ENCODE results near the gene TMOD1. TPM values are rescaled to one million over a fixed set of nuclear protein-coding genes. Genes with fewer than 3 reads are reported as not detected.
A peak's percentile ranks its signal among the peaks of the same experiment; 100 is the strongest.

TMOD1 gene
- total and polyA plus RNA-seq, 10 of the 15 experiments (the other 5 are each of a cell fraction or from before 2014, with no cell fraction given): 4.0 to 44.1 (median 15.4) TPM

DNA sequence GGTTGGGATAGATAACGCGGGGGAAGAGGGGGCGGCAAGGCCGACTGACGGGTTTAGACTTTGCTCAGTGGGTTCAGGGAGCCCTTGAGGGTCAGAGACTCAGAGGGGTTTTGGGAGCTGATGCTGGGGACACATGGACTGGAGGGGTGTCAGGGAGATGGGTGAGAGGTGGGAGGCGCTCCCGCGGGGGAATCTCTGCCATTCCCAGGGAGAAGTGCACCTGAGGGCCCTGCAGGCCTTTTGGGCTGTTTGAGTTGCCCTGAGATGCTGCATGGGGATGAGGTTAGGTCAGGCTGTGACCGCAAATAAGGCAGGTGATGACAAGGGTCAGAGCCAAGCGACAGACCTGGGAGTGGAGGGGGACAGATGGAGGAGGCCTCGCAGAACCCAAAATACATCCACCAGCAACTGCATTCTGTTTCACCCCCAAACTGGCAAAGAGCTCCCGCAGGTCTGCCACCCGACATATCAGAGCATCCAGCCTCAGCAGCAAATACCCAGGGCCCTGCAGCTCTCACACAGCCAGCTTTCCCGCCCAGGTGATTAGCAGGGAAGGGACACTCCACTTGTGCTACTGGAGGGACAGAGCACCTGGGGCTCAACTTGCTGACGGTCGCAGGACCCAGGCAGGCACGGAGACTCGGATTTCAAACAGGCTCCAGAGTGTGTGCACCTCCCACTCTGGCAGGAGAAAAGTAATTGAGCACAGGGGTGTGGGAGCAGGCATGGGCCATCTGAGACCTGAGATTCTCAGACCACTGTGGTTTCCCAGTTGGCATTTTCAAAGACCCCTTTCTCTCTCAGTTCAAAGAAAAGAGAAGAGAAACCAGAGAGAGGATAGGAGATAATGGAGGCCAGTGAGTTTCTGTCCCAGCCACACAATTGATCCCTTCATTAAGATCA is 26.4 kb downstream of the TMOD1 start (continued):
- TF ChIP-seq, protein P1, sequence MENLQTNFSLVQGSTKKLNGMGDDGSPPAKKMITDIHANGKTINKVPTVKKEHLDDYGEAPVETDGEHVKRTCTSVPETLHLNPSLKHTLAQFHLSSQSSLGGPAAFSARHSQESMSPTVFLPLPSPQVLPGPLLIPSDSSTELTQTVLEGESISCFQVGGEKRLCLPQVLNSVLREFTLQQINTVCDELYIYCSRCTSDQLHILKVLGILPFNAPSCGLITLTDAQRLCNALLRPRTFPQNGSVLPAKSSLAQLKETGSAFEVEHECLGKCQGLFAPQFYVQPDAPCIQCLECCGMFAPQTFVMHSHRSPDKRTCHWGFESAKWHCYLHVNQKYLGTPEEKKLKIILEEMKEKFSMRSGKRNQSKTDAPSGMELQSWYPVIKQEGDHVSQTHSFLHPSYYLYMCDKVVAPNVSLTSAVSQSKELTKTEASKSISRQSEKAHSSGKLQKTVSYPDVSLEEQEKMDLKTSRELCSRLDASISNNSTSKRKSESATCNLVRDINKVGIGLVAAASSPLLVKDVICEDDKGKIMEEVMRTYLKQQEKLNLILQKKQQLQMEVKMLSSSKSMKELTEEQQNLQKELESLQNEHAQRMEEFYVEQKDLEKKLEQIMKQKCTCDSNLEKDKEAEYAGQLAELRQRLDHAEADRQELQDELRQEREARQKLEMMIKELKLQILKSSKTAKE (IDR thresholded peaks at IDR 0.05; ENCODE audit: low read depth, poor library complexity, severe bottlenecking): no peak
- TF ChIP-seq SMARCA5 (IDR thresholded peaks at IDR 0.05) (no peak), CBX3 (IDR thresholded peaks at IDR 0.05; ENCODE audit: borderline replicate concordance, low read depth) (no peak), CHD1 (IDR thresholded peaks at IDR 0.05; ENCODE audit: low read depth, low read length) (no peak), RAD51 (IDR thresholded peaks at IDR 0.05) (no peak), MXI1 (IDR thresholded peaks at IDR 0.05; ENCODE audit: low read depth, low read length) (no peak), EP300 (IDR thresholded peaks at IDR 0.05; ENCODE audit: borderline replicate concordance in 1 of 2, control insufficient read depth in 1 of 2, low read depth in 2 of 2, low read length in 2 of 2) (peak in 1 of 2 experiments; percentile 56; a peak in 1 of 4 replicates), TBL1XR1 (IDR thresholded peaks at IDR 0.05; ENCODE audit: low read depth, low read length) (0 out of 2 replicates have a peak, but pooled peaks have one; percentile 25), CREB1 (IDR thresholded peaks at IDR 0.05; ENCODE audit: low read depth) (no peak), JUND (IDR thresholded peaks at IDR 0.05; ENCODE audit: low read depth, low read length) (no peak), BCL11A (IDR thresholded peaks at IDR 0.05; ENCODE audit: low read depth, low read length) (no peak), SIX5 (IDR thresholded peaks at IDR 0.05; ENCODE audit: low read depth, low read length, severe bottlenecking) (no peak), ASH2L (IDR thresholded peaks at IDR 0.05; ENCODE audit: borderline replicate concordance, low read depth) (no peak)
- TF ChIP-seq, protein P2, sequence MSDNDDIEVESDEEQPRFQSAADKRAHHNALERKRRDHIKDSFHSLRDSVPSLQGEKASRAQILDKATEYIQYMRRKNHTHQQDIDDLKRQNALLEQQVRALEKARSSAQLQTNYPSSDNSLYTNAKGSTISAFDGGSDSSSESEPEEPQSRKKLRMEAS (IDR thresholded peaks at IDR 0.05; ENCODE audit: low read depth, low read length): no peak
- TF ChIP-seq, protein P3, sequence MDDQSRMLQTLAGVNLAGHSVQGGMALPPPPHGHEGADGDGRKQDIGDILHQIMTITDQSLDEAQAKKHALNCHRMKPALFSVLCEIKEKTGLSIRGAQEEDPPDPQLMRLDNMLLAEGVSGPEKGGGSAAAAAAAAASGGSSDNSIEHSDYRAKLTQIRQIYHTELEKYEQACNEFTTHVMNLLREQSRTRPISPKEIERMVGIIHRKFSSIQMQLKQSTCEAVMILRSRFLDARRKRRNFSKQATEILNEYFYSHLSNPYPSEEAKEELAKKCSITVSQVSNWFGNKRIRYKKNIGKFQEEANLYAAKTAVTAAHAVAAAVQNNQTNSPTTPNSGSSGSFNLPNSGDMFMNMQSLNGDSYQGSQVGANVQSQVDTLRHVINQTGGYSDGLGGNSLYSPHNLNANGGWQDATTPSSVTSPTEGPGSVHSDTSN (IDR thresholded peaks at IDR 0.05; ENCODE audit: insufficient replicate concordance, low read depth, low read length): no peak
- TF ChIP-seq, protein P4, sequence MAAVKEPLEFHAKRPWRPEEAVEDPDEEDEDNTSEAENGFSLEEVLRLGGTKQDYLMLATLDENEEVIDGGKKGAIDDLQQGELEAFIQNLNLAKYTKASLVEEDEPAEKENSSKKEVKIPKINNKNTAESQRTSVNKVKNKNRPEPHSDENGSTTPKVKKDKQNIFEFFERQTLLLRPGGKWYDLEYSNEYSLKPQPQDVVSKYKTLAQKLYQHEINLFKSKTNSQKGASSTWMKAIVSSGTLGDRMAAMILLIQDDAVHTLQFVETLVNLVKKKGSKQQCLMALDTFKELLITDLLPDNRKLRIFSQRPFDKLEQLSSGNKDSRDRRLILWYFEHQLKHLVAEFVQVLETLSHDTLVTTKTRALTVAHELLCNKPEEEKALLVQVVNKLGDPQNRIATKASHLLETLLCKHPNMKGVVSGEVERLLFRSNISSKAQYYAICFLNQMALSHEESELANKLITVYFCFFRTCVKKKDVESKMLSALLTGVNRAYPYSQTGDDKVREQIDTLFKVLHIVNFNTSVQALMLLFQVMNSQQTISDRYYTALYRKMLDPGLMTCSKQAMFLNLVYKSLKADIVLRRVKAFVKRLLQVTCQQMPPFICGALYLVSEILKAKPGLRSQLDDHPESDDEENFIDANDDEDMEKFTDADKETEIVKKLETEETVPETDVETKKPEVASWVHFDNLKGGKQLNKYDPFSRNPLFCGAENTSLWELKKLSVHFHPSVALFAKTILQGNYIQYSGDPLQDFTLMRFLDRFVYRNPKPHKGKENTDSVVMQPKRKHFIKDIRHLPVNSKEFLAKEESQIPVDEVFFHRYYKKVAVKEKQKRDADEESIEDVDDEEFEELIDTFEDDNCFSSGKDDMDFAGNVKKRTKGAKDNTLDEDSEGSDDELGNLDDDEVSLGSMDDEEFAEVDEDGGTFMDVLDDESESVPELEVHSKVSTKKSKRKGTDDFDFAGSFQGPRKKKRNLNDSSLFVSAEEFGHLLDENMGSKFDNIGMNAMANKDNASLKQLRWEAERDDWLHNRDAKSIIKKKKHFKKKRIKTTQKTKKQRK (IDR thresholded peaks at IDR 0.05; ENCODE audit: low read depth, low read length): no peak
- TF ChIP-seq, protein P5, sequence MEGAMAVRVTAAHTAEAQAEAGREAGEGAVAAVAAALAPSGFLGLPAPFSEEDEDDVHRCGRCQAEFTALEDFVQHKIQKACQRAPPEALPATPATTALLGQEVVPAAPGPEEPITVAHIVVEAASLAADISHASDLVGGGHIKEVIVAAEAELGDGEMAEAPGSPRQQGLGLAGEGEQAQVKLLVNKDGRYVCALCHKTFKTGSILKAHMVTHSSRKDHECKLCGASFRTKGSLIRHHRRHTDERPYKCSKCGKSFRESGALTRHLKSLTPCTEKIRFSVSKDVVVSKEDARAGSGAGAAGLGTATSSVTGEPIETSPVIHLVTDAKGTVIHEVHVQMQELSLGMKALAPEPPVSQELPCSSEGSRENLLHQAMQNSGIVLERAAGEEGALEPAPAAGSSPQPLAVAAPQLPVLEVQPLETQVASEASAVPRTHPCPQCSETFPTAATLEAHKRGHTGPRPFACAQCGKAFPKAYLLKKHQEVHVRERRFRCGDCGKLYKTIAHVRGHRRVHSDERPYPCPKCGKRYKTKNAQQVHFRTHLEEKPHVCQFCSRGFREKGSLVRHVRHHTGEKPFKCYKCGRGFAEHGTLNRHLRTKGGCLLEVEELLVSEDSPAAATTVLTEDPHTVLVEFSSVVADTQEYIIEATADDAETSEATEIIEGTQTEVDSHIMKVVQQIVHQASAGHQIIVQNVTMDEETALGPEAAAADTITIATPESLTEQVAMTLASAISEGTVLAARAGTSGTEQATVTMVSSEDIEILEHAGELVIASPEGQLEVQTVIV (IDR thresholded peaks at IDR 0.05; ENCODE audit: borderline replicate concordance, partially characterized antibody): no peak
